Measurements from ENCODE around the gene TMCC1. TPM values are rescaled to one million over a fixed set of nuclear protein-coding genes. Genes with fewer than 3 reads are reported as not detected.
"Not testable (repeated sequence)": the region's sequence is repeated elsewhere in the genome, so short reads cannot be mapped to it uniquely, and the experiment has no call there.

Gene TMCC1
- total and polyA plus RNA-seq, 7 donors = 10.3 to 35.2 (median 27.6) TPM

DNA sequence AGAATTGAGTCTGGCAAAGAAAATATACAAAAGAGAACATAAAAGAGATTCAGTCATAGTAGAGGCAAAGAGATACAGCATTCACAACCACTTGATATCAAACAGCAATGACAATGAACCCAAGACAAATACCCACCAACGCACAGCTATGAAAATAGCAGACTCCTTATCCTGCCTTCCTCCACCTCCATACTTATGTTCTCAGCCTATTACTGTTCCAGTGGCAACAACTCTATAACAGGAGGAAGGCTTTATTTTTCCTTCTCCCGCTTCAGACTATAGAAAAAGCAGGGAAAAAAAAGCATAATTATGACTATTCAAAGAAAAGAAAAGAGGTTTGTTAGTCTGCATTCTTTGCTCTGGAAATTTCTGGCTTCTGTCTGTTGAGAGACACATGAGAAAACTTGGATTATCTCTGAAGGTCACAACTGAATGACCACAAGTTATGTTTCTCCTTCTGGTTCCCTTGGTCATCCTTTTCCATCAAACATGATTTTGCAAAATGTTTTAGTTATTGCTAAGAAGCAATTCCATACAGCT is 205.9 kb downstream of the TMCC1 start:
- Histone ChIP-seq H3K9me3 (no peaks in the 10 kb centered on the region), H3K4me1 (peaks cover 0 to 51% (median 19%) of the 10 kb centered on the region in 4 donors), H3K27me3 (no peaks in the 10 kb centered on the region), H3K27ac (peak overlapping the region; percentile 53 to 76 (median 73)), H3K36me3 (no peaks in the 10 kb centered on the region), H3K4me3 (peak overlapping the region in 2 of 4 donors; percentile 42 to 44)
- TF ChIP-seq POLR2A (IDR thresholded peaks at IDR 0.05) (no peak), CTCF (IDR thresholded peaks at IDR 0.05) (no peak), EP300 (IDR thresholded peaks at IDR 0.05) (no peak), POLR2AphosphoS5 (IDR thresholded peaks at IDR 0.05) (no peak)
- intact Hi-C loops (cut with DNase I) = loop anchor here (5.0 kb wide), 1 partner anchor 35 kb away; no protein-coding TSS in a partner anchor
- WGBS, 2 donors = 86 to 100% methylated on average over 2 of the region's 2 CpGs
- no peak for DNase-seq

- no peaks in the 10 kb centered on the region for H3K27me3 ChIP-seq
- H3K27ac ChIP-seq = peak overlapping the region in 2 of 4 donors; percentile 10 to 71
- no peaks in the 10 kb centered on the region for H3K9me3 ChIP-seq
- TF ChIP-seq POLR2A (IDR thresholded peaks at IDR 0.05) (no peak), CTCF (IDR thresholded peaks at IDR 0.05) (no peak), EP300 (IDR thresholded peaks at IDR 0.05) (no peak), POLR2AphosphoS5 (IDR thresholded peaks at IDR 0.05) (no peak)
- 77 to 84% methylated on average over 2 of the region's 2 CpGs for WGBS, 2 donors
- intact Hi-C loops (cut with DNase I) = loop anchor here (5.0 kb wide), 1 partner anchor 35 kb away; no protein-coding TSS in a partner anchor
- H3K4me3 ChIP-seq = no peak overlapping the region
- no peak for DNase-seq
- H3K4me1 ChIP-seq = peaks cover 0 to 51% (median 19%) of the 10 kb centered on the region in 4 donors
- no peaks in the 10 kb centered on the region for H3K36me3 ChIP-seq
Measured at GRCh38 chr3:129686941-129687340, 206.6 kb downstream of the TMCC1 start.

DNA sequence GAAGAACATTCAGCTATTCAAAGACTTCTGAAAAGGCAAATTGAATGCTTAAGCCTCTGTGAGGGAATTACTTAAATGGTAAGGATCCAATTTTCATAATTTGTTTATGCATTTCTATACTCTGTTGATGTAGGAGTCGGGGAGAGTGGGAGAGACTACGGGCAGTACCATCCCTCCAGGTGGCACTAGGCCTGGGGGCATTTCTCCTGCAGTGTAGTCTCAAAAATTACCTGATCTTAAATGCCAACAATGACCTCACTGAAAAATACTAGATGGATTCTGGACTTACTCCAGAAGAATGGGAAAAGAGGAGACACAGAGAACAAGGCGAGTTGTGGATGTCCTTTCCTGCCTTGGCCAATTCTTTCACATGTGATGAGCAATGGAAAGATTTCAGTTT is 209.2 kb downstream of the TMCC1 start:
- WGBS, 2 donors = 92 to 96% methylated on average over 3 of the region's 3 CpGs
- no peaks in the 10 kb centered on the region for H3K9me3 ChIP-seq
- intact Hi-C loops (cut with DNase I) = no loop called here
- H3K4me3 ChIP-seq = no peak overlapping the region
- TF ChIP-seq POLR2A (IDR thresholded peaks at IDR 0.05) (no peak), CTCF (IDR thresholded peaks at IDR 0.05) (no peak), POLR2AphosphoS5 (IDR thresholded peaks at IDR 0.05) (no peak), EP300 (IDR thresholded peaks at IDR 0.05) (no peak)
- no peak overlapping the region for H3K27ac ChIP-seq
- H3K4me1 ChIP-seq = peaks cover 0 to 36% (median 19%) of the 10 kb centered on the region in 4 donors
- no peaks in the 10 kb centered on the region for H3K27me3 ChIP-seq
- DNase-seq = no peak
- no peaks in the 10 kb centered on the region for H3K36me3 ChIP-seq

- TF ChIP-seq POLR2AphosphoS5 (IDR thresholded peaks at IDR 0.05) = no peak
- no peak for TF ChIP-seq POLR2A (IDR thresholded peaks at IDR 0.05)
- TF ChIP-seq EP300 (IDR thresholded peaks at IDR 0.05) = no peak
- no peak for TF ChIP-seq CTCF (IDR thresholded peaks at IDR 0.05)
- H3K4me3 ChIP-seq = no peak overlapping the region
- 98 to 99% methylated on average over 2 of the region's 2 CpGs for WGBS, 2 donors
- DNase-seq = no peak
- H3K27me3 ChIP-seq = no peaks in the 10 kb centered on the region
- intact Hi-C loops (cut with DNase I) = no loop called here
- no peak overlapping the region for H3K27ac ChIP-seq
- H3K4me1 ChIP-seq = peaks cover 0 to 25% (median 16%) of the 10 kb centered on the region in 4 donors
- H3K36me3 ChIP-seq = no peaks in the 10 kb centered on the region
- no peaks in the 10 kb centered on the region for H3K9me3 ChIP-seq
Measured at GRCh38 chr3:129683201-129683600, 210.3 kb downstream of the TMCC1 start.

- intact Hi-C loops (cut with DNase I) = no loop called here
- H3K27ac ChIP-seq = no peak overlapping the region
- H3K4me3 ChIP-seq = no peak overlapping the region
- peaks cover 0 to 4% (median 0%) of the 10 kb centered on the region in 4 donors for H3K4me1 ChIP-seq
- no peak for DNase-seq
- no peaks in the 10 kb centered on the region for H3K27me3 ChIP-seq
- no peaks in the 10 kb centered on the region for H3K9me3 ChIP-seq
- 94 to 95% methylated on average over 5 of the region's 5 CpGs for WGBS, 2 donors
- TF ChIP-seq EP300 (IDR thresholded peaks at IDR 0.05) (no peak), CTCF (IDR thresholded peaks at IDR 0.05) (no peak)
- no peaks in the 10 kb centered on the region for H3K36me3 ChIP-seq
Measured at GRCh38 chr3:129676985-129677384, 216.5 kb downstream of the TMCC1 start.

DNA sequence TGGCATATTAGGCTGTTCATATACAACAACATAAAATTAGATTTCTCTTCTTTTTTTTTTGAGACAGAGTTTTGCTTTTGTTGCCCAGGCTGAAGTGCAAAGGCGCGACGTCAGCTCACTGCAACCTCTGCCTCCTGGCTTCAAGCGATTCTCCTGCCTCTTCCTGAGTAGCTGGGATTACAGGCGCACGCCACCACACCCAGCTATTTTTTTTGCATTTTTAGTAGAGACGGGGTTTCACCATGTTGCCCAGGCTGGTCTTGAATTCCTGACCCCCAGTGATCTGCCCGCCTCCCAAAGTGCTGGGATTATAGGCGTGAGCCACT is 218.8 kb downstream of the TMCC1 start:
- DNase-seq; H3K27ac ChIP-seq; H3K27me3 ChIP-seq; H3K4me3 ChIP-seq; H3K9me3 ChIP-seq; intact Hi-C loops (cut with DNase I); H3K4me1 ChIP-seq: not testable (repeated sequence)
- 78 to 90% methylated on average over 9 of the region's 9 CpGs for WGBS, 2 donors
- peaks cover 0 to 15% (median 11%) of the 10 kb centered on the region in 4 donors for H3K36me3 ChIP-seq
